Kasumi-1 (cell line): ENCODE measurements around the gene MBP.
A peak's percentile ranks its signal among the peaks of the same experiment; 100 is the strongest.

Experiments used
- DNase-seq, 2 experiments: peaks; one replicate each; lab custom pipeline; 2025; lab: John Stamatoyannopoulos, UW

Gene MBP

DNA sequence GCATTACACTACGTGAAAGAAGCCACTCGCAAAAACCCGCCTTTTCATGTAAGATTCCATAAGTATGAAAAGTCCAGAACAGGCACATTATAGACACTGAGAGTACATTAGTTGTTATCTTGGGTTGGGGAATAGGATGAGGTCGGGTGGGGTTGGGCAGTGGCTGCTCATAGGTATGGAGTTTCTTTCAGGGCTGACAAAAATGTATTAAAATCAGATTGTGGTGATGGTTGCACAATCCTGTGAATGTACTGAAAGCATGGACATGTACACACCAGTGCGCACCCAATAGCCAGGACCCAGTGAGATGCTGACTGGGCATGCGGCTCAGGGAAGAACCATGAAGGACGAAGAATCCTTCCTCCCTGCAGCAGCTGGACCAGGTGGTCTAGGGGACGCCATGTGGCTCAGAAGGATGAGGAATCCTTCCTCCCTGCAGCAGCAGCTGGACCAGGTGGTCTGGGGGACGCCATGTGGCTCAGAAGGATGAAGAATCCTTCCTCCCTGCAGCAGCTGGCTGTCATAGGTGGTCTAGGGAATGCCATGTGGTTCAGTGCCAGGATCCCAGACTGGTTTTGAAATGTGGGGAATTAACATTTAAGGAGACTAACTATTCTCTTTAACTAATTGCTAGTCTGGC is 50.1 kb downstream of the MBP start:
- DNase-seq: no peak

DNA sequence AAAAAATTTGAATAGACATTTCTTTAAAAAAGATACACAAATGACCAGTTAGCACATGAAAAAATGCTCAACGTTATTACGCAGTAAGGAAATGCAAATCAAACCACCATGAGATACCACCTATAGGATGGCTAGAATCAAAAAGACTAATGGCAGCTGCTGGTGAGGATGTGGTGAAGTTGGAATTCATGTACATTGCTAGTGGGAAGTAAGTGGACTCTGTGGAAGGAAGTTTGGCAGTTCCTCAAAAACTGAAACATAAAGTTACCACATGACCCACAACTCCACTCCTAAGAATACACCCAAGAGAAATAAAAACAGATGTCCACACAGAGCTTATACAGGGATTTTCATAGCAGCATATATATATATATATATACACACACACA is 51.2 kb downstream of the MBP start:
- DNase-seq: peak; percentile 81 to 85

DNA sequence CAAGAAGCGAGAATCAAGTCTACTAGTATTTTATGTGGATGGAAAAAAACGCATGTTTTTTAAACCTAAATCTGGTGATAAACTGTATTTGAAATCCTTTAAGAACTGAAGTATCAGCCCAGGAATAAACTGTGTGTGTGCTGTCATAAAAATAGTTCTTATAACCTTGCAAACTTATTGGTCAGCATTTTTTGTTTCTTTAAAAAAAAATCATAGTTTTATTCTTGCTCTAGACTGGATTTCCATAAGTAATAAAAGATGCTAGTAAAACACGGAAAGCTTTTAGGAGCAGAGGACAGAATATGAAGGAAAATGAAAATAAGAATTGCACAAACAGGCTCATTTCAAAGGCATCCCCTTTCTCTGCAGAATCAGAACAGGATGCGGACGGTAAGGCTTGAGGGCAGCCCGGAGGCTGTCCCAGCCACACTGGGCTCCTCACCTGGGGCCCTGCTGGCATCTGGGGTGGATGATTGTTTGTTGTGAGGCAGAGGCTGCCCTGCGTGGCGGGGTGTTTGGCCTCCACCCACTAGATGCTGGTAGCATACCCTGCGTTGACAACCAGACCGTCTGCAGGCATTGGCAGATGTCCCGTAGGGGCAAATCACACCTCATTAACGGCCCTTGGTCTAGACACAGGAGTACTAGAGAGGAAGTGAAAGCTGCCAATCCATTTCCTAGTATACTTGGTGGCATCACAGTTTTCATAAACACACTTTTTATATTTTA is 52.5 kb downstream of the MBP start:
- no peak for DNase-seq

DNA sequence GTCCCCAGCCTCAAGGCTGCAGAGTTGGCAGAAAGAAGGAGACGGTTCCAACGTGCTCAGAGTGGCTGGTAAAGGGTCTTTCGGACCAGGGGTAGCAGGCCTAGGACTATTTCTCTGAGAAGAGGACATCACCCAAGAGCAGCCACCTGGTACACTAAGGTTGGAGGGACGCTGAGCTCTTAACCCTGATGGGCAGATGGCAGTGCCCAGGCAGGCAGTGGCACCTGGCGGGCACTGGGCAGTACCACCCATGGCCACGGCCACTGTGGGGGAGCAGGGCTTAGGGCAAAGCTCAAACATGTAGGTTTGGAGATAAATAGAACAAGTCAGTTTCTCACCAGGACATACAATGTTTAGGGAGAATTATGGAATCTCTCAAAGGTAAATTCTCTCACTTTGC is 53.5 kb downstream of the MBP start:
- DNase-seq: no peak

DNA sequence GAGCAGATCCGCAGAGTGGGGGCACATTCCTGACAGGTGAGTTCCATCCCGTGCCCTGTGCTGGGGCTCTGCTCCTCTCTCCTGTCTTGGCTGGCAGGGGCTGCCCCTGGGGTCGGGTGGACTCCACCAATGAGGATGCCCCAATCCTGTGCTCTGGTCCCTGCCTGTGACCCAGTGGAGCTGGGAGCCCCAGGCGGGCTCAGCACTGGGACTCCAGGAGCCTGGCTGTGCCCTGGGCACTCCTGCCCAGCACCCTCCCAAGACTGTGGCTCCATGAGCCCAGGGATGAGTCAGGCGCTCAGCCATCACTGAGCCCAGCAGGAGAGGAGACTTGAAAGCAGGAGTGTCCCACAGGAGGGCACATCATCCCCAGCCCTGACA is 53.9 kb downstream of the MBP start:
- DNase-seq: no peak

DNA sequence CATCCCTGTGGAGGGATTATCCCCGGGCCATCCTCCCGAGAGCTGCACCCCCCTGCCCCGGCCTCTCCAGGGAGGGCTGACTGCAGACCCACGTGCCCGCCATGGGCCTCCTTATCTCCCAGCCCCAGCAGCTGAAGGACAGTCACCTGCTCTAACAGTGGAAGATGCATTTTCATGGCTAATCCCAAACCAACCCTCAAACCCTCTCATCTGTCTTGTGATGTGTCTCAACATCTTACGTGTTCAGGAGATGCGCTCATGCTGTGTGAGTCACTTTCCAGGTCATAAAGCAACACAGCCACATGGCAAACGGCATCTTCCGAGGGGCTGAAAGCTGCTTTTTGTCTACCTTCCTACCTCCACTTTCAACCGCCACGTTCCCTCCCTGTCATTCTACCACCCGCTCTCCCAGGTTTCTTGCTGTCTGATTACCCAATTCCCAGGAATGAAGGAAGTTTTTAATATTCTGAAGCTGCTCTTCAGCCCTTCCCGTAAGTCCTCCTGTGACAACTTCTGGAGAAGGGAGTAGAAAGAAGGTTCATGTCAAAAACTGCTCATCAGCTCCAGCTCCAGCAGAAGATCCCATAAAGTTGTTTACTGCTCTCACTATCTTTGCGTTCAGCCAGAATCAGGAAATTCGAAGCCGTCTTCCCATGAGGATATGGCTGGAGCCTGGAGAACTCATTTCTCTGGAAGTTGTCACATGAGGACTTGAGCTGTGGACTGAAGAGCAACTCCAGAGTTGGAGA is 54.5 kb downstream of the MBP start:
- no peak for DNase-seq

DNA sequence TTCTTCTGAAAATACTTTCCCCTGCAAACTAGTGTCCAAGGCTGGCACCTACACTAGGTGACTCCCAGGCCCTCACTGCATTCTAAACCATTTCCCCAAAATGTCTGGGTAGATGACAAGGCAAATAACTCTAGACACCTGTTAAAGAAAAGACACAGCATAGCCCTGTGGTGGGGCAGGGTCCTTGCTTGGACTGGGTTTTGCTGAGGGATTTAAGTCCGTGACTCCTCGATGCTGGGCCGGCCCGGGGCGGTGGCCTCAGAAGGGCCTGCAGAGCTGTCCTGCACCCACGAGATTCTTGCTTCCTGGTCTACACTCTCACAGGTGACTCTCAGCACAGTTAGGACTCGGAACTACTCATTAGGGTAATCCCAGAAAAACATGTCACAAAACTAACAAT is 55.2 kb downstream of the MBP start:
- DNase-seq: no peak

DNA sequence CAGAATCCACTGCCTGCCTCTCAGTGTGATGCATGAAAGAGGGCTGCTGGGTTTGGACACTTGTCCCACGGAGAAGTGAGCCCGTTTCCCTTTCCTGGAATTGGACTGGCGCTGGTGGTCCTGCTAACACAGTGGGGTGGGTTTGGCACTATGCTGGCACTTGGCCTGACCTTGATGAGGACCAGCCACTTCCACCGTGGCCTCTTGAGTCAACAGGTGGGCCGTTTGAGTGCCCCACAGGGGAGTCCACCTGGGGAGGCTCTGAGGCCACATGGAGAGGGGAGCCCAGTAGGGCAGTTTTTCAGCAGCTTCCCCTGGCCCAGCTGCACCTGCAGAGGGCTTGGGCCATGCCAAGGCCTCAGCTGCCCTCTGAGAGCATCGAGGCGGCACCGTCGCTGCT is 56.5 kb downstream of the MBP start:
- no peak for DNase-seq

DNA sequence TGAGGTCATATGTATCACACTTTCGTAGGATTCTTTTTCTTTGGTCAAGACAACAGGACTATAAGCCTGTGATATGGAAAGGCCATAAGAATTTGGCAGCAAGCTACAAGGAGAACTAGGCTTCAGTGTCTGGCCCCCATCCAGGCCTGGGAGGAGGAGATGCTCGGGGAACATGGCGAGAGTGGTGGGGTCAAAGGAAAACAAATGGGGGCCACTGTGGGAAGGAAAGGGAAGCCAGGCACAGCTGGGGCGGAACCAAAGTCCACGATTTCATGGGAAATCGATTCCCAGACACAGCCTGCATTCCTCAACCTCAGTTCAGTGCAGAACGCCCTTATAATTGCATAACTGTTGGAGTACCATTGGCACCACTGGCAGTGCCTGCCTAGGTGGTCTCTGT is 58.2 kb downstream of the MBP start:
- no peak for DNase-seq

DNA sequence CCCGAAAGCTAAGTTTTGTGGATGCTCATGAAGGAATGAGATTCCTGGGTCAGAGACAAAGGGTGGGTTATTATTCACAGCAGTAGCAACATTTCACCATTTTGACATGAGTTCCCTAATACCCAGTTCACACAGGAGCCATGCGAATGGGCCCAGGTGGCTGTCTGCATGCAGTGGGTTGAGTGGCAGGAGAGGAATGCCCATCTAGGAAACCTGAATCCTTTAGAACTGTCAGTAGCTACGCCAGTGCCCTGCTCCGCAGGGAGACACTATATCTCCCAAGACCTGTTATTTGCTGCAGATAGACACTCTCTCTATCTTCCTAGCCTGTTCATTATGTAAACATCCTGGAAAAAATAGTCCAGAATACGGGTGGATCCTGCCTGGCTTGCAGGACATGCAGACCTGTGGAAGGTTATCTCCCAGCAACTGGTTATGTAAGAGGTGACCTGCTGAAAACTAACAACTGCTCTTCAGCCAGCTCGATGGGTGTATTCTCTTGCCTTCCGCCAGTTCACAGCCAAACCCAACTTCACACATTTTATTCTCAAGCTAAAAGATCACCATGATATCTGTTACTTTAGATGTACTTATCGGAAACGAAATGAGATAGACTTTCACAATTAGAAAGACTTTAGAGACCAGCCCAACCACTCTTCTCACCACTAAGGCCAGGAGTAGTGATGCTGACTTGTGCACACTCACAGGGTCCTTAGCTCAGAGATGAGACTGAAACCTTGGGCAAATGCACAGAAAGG is 59.1 kb downstream of the MBP start:
- no peak for DNase-seq

DNA sequence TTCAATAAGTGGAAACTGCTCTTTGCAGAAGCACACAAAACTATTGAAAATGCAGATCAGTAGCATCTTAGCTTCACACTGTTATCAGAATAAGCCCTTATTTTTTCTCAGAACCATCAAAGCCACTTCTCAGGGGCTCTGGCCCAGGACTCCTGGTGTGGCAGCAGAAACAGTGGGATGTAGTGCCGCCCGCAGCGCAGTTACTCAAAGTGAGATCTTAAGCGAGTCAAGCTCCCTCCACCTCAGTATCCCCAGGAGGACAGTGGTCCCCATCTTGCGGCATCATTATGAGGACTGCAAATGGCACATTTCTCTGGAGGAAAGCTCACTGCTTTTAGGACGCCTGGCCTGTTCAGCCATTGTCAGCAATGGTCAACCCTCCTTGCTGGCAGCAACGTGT is 60.0 kb downstream of the MBP start:
- no peak for DNase-seq

DNA sequence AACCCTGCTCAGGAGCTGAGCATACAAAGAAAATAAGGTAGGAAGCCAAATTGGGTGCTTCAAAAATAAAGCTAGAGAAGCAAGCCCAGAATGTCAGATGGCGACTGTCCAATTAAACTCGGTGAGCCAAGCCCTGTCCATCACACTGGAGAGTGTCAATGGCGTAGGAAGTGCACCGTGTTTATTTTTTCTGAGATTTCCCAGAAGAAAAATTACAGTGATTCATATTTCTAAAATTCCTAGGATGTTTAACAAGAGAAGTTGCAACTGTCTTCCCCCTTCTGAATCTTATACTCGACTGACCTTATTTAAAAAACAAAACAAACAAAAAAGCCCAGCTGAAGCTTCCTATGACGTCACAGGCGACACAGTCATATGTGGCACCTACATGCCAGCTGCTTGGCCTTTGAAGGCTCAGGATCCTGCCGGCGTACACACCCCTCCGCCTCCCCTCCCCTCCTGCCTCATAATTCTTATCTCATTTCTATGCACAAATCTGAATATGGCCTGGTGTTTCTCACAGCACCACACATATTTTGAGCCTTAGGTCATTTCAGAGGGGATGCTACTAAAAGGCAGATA is 60.8 kb downstream of the MBP start:
- no peak for DNase-seq

DNA sequence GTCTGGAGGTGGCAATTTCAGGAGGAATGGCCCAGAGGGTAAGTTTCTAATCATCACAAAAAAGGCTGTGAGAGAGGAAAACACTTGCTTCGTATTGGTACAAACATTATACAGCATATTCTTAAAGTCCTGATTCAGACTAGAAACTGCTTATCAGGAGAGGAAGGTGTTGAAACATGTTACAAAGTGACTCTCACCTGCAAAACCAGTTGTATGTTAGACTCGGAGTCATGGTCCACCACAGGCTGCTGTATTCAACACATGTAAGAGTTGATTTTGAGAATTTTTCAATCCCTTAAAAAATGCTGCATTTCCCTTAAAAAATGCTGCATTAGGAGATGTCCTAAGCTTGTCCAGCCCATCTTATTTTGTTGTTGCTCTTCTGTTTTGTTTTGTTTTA is 61.5 kb downstream of the MBP start:
- no peak for DNase-seq

DNA sequence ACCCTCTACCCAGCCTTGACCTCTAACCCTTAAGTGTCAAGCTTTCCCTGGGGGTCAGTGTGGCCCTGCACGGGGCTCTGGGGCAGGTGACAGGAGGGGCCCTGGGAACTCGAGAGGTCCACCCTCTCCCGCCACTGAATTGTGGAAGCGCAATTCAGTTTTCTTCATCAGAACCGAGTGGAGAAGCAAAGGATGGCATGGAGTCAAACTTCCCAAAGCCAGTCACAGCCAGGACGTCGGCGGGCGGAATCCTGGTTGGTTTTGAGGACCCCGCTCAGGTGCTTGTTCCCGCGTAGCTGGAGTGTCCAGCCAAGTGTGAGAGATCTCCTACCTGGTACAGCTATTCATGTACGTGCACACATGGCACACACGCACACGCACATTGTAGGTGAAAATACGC is 62.0 kb downstream of the MBP start:
- DNase-seq: no peak

DNA sequence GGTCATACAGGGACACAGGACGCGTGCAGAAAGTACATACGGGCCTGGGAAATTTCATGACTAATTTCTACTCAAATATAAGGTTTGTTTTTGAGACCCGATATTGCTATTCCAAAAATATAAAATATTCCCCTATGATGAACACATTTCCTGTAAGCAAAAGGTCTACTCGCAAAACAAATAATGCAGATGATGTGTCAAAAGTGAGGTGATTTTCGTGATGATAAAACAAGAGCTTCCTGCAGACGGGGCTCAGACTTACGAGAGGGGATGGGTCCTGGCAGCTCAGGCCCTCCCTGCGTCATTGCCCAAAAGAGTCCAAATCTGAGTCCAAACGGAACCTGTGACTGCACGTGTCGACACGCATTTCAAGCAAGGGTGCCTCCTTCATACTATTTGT is 62.7 kb downstream of the MBP start:
- no peak for DNase-seq

DNA sequence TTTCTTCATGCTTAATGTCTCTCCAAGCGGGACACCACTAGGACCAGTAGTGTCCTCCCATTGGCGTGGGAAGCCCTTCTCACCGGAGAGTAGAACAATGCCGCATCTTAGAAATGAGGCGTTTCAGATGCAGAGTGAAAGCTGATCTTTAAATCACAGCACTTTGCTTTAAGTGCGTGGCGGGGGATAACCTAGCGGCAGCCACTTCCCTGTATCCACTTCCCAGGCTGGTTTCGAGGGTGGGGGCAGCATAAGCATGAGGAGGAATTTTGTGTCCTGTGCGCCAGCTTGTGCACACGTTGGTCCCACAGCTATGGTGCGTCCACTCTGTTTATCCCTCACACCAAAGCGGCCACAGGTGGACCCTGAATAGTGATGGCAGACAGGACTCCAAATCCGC is 63.1 kb downstream of the MBP start:
- DNase-seq: no peak

DNA sequence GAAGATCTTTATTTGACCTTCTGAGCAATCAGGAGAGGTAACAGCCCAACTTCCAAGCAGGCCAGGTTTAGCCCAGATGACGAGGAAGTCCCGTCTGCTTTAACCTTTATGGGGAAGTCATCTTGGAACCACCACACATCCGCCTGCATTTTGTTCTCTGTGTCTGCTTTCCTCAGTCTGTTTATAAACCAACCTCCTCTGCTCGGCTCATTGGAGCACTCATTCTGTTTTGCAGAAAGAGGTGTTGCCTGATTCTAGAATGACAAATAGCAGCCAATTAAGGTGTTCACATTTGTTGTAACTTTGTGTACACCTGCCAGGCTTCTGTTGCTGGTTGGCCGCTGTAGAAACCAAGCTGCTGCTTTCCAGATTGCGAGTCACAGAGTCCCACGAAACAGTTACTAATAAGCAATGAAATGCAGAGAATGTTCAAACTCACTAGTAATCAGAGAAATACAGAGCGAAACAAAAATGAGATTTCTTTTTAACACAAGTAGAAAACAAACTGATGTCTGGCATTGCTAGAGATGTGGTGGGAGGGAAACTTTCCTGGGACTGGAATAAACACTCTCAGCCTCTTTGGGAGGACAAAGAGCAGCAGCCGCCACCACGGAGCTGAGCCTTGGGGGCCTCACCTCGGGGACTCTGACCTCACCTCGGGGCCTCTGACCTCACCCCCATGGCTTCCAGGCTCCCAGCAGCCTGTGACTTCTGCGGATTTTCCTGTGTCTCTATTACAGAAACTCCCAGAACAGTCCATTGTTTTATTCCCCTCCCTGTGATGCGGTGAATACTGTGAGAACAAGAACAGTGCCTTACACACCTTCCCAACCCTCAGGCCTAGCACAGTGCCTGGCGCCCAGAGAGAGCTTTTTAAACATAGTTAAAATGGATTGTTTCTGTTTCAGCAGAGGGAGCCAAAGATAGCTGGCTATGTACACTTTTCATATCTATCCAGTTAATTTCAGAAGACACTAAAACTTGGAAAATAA is 64.0 kb downstream of the MBP start:
- peak; percentile 44 to 45 for DNase-seq

DNA sequence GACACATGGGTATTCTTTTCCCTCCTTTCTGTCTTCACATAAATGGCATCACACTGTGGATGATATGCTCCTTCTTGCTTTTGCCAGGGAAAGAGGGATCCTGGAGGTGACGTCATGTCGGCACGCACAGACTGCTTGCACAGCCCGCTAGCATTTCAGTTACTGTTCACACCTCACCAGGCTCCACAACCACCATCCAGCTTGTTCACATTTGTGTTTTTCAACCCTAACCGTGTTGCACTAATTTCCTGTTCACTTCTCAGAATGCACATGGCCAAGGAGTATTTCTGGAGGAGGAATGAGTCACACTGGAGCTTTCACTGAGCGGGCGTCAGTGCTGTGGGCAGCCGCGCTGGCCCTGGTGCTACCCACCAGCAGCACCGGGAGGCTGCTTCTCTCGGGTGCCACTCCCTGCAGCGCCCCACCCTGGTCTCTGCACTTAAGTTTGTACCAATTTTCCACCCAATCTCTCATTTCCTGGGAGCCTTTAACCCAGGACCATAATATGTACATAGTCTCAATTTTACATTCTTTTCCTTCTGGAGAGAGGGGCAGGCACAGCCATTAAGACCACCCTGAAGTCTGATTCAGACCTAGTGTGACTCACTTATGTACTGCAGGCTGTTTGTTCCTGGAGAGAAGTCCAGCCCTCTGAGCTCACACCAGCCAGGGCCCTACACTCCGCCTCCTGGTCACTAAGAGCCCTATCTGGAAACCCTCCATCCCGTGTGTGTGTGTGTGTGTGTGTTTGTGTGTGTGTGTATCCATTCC is 65.1 kb downstream of the MBP start:
- DNase-seq: peak; percentile 55 to 80

DNA sequence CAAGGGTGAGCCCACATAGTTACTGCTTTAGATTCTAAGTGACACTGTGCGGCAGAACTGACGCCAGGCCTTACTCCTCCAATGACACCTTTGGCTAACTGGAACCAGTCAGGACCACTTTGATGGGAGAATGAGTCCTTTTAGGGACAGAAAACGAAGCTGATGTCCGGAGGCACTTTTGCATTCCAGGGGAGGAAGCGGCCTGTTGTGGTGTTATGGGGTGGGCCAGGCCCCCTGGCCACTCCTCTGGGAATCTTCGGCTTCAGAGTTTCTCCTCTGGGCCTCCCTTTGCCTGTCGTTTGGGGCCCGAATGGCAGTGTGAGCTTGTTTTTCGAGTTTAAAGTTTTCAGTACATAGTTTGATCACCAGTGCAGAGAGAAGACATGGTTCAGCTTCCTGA is 65.9 kb downstream of the MBP start:
- no peak for DNase-seq

DNA sequence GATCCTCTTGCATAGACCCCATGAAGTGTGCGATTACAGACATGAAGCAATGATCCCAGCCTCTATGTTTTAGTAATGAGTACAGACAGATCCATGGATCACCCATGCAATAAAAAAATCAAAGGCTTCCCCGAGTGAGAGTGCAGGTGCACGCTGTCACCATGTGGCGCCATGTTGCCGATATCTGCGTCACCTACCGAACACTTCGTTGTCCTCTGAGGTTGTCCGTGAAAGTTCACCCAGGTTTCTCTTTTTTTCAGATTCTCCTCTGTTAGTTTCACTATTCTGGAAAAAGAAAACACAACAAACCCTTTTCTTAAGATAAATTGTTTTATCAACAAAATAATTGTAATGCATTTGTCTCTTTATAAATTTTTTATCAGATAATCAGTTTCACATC is 66.5 kb downstream of the MBP start:
- no peak for DNase-seq
